Muscle of arm (tissue), 14 donors: ENCODE measurements around the gene HPD. TPM values are rescaled to one million over a fixed set of nuclear protein-coding genes. Genes with fewer than 3 reads are reported as not detected.
"Not testable (repeated sequence)": the region's sequence is repeated elsewhere in the genome, so short reads cannot be mapped to it uniquely, and the experiment has no call there.

Source experiments
- DNase-seq: peaks from one replicate; pipeline ENCODE4 v3.0.0-alpha.2; 2013
- long read RNA-seq, 11 donors: transcript quantifications; one replicate each; lab custom pipeline, GENCODE V29; 2026
- polyA plus RNA-seq, 12 donors: library from polyadenylated mRNA; unstranded; fragments of 120-200 nt; gene quantifications; one replicate each; pipeline ENCODE4 v1.2.1, GENCODE V29; 2013; ENCODE audit not compliant: insufficient read length in 12 of 12

HPD gene
- under 1 TPM in 5 of 12 donors, not detected in 7; 0.13 to 0.67 (median 0.22) TPM for polyA plus RNA-seq
- long read RNA-seq, donor 1 = 0 reads
- long read RNA-seq, donor 2 = 0 reads
- long read RNA-seq, donor 3 = 0 reads
- long read RNA-seq, donor 4 = 0 reads
- long read RNA-seq, donor 5 = 0 reads
- long read RNA-seq, donor 6 = 0 reads
- long read RNA-seq, donor 7 = 0 reads
- long read RNA-seq, donor 8 = 0 reads
- long read RNA-seq, donor 9 = 0 reads
- long read RNA-seq, donor 10 = 0 reads
- long read RNA-seq, donor 11 = 0 reads

DNA sequence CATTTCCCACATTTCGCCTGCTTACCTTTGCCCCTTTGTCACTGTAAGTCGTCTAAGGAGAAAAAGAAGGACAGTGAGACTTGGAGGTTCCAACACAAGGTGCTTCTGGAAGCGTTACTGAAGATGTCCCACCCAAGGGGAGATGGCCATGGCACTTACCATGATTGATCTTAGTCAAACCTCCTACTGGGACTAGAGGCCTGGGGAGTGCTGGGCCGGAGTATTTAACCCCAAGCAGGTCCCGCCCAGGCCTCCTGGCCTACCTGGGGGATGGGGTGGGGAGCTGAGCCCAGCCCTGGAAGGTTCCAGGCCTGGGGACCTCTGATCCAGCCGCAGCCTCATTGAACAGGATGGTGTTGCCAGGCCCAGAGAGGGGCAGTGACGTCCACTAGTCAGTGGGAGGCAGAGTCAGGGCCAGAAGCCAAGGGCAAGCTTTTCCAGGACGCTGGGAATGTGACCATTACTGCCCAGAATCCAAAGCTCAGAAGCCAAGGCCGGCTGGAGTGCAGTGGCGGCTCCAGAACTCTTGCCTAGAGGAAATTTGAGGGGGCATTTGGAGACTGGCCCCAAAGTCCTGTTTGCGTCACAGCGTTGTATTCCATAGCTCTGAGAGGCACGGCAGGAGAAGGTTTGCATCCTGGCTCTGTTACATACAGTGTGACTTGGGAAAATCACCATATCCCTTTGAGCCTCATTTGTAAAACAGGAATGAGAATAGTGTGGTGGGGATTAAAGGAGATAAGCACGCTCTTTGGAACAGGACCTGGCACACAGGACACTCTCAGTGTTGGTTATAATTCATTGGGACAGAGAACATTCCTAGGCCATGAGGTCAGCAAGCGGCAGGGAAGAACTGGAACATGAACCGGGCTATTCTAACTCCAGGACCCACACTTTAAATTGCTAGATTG is at the start of gene HPD:
Gene HPD (minus strand): TSS at position 198 of the 911 bp plus-strand sequence. CDS start 36 bp downstream, at position 162.
- peak; percentile 43 for DNase-seq

DNA sequence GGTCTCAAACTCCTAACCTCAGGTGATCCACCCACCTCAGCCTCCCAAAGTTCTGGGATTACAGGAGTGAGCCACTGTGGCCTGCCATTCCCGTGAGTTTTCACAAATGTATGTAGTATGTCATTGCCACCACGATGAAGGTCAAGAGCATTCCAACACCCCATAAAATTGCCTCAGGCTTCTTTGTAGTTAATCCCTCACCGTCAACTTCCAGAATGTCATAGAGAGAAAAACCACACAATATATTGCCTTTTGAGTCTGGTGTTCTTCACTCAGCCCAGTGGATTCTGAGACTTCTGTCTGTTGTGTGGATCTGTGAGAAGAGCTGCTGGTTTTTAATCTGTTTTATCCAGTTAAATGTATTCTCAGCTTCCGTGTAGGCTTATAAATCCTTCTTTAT is 47.1 kb upstream of the HPD start:
- no peak for DNase-seq

DNA sequence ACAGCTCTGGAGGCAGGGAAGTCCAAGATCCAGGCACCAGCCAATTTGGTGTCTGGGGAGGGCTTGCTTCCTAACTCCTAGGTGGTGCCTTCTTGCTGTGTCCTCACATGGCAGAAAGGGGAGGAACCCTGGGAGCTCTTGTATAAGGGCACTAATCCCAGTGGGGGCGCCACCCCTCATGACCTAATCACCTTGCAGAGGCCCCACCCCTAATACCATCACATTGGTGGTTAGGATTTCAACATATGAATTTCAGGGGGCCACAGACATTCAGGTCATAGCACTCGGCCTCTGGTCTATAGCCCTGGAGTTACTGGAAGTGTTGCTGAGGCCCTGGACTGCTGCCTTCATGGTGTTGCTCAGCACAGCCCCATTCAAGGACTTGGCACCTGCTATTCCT is 44.5 kb upstream of the HPD start:
- no peak for DNase-seq

DNA sequence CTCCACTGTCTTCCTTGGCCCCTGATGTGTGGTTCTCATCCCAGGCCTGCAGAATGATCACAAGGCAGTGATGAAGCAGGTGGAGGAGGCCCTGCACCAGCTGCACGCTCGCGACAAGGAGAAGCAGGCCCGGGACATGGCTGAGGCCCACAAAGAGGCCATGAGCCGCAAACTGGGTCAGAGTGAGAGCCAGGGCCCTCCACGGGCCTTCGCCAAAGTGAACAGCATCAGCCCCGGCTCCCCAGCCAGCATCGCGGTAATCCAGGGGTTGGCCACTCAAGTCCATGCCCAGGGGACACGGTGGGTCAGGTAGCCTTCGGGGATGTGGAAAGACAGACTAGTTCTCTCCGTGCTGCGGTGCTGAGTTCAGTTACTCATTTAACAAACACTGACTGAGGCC is 40.9 kb upstream of the HPD start:
- DNase-seq = no peak

DNA sequence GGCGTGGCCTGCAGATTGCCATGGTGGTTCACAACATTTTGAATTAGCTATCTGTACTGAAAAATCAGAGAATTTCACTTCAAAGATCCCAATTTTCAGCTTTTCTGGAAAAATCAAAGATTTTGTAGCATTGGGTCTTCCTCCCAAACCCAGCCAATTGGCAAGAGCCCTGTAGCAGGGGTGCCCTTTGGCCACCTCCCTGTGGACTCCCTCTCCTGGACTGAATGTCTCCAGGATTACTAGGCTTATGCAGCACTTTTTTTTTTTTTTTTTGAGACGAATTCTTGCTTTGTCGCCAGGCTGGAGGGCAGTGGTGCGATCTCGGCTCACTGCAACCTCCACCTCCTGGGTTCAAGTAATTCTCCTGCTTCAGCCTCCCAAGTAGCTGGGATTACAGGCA is 39.6 kb upstream of the HPD start:
- DNase-seq = no peak

DNA sequence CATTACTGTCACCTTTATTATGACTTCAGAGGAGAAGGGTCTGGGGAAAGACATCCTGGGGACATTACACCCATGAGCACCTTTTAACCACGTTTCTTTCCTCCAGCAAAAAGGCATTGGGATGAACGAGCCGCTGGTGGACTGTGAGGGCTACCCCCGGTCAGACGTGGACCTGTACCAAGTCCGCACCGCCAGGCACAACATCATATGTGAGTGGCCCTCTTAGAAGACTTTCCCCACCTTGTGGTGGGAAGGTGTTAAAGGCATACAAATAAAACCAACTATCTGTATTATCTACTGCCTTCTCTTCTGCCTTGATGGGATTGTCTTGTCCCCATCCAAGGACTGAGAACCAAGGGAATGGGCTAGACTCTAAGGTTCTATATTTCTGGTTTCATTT is 36.0 kb upstream of the HPD start:
- peak; percentile 28 for DNase-seq

DNA sequence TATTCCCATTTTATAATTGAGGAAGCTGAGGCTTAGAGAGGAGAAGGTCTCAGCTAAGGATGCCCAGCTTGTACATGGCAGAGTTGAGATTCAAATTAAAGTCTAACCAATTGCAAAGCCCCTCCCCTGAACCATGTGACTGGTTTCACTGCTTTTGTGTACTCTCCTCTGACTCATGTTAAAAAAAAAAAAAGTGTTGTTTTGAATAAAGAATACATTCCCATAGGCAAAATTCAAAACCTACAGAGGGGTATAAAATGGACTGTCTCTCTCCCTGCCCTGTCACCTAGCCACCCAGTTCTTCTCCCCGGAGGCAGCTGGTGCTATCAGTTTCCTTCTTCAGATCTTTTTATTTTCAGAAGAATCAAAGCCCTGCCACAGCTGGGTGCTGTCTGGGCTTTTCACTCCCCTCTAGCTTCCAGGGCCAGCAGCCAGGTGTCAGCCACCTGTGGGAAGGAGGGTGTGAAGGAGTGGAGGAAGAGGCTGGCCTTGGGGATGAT is 35.4 kb upstream of the HPD start:
- no peak for DNase-seq

DNA sequence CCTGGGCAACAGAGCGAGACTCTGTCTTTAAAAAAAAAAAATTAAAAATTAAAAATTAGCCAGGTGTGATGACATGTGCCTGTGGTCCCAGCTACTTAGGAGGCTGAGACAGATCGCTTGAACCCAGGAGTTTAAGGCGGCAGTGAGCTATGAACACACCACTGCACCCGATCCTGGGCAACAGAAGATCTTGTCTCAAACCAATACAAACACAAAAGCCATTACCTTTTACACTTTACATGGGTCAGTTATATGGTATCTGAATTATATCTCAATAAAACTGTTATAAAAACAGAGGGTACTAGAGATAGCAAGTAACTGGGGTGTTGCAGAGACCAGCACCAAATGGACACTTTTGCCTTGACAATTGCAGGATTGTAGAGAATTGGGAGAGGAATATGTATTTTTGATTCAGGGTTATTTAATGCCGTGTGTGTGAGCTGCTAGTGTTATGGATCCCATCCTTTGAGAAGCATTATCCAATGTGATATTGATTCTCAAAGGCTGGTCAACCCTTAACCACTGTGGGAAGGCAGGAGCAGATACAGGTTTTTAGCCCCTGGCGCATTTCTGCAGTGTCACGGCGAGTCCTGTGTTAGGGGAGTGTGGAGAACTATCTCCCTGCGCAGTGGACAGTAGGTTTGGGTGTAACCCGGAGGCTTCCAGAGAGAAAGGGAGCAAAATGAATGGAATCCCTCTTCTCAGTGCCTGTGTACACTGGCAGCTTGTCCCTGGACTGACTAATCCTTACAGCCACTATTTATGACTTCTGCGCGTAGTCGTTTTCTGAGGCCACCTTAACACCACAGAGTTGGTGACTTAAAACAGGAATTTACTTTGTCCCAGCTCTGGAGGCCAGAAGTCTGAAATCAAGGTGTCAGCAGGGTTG is 34.3 kb upstream of the HPD start:
- DNase-seq = no peak

DNA sequence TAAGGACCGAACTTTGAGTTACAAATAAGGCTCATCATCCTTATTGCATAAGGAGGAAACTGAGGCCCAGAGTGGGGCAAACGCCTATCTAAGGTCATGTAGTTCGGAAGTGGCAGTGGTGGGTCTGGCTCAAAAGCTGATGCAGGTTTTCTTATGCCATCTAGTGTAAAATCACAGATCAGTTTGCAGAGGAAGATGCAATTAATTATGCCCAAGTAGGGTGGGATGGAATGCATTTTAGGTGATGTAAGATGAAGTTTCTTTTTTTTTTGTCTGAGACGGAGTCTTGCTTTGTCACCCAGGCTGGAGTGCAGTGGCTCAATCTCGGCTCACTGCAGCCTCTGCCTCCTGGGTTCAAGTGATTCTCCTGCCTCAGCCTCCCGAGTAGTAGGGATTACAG is 31.0 kb upstream of the HPD start:
- DNase-seq = not testable (repeated sequence)

DNA sequence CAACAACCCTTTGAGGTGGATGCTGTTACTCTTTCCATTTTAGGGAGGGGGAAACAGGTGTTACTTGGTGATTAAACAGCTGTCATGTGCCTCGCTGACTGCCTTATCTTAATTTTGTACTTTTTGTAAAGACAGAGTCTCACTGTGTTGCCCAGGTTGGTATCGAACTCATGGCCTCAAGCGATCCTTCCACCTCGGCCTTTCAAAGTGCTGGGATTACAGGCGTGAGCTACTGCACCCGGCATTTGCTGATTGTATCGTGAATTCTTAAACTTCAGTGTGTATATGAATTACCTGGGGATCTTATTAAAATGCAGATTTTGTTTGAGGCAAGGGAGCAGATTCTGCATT is 30.6 kb upstream of the HPD start:
- no peak for DNase-seq

DNA sequence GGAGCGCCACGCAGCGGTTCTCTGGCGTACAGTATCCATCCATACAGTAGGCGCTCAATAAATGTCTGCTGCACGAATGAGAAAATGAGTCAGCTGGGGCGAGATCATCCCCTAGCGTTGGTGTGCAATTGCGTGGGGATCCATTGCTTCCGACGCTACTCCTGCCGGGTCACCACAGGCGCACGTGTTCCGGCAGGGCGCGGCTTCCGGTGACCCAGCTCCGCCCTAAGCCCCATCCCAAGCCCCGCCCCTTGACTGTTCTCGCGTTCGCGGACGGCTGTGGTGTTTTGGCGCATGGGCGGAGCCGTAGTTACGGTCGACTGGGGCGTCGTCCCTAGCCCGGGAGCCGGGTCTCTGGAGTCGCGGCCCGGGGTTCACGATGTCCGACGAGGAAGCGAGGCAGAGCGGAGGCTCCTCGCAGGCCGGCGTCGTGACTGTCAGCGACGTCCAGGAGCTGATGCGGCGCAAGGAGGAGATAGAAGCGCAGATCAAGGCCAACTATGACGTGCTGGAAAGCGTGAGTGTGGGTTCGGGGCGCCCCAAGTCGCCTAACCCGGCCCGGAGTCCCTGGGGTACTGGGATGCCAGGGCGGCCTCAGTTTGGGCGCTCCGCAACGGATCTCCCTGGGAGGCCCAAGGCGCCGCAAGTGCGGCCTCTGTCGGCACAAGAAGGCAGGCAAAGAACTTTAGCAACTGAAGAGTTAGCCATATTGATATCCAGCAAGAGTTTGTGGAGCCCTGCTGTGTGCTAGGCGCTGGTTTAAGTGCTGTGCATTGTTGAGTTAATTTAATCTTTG is 30.0 kb upstream of the HPD start, which contains the start of gene PSMD9:
Gene PSMD9 (plus strand): TSS at position 313 of the 796 bp plus-strand sequence. CDS start 67 bp downstream, at position 380.
- DNase-seq = peak; percentile 98

DNA sequence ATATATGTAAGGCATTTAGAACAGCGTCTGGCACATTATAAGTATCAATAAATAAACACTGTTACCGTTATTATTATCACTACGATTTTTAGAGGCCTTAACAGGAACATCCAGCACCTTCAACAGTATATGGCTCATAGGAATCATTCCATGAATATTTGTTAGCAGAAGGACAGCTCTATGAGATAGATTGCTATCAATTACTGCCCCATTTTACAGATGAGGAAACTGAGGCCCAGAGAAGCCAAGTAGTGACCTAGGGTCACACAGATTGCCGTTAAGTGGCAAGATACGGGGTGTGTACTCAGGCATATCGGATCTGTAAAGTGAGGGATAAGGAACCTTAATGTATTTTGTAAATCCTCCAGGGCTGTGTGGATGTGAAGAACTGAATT is 29.4 kb upstream of the HPD start:
- DNase-seq = no peak

DNA sequence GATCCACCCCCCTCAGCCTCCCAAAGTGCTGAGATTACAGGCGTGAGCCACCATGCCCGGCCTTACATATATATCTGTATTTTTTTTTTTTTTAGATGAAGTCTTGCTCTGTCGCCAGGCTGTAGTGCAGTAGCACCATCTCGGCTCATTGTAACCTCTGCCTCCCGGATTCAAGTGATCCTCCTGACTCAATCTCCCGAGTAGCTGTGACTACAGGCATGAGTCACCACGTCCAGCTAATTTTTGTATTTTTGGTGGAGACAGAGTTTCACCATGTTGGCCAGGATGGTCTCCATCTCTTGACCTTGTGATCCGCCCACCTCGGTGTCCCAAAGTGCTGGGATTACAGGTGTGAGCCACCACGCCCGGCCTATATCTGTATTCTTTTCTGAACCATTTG is 26.5 kb upstream of the HPD start:
- not testable (repeated sequence) for DNase-seq

DNA sequence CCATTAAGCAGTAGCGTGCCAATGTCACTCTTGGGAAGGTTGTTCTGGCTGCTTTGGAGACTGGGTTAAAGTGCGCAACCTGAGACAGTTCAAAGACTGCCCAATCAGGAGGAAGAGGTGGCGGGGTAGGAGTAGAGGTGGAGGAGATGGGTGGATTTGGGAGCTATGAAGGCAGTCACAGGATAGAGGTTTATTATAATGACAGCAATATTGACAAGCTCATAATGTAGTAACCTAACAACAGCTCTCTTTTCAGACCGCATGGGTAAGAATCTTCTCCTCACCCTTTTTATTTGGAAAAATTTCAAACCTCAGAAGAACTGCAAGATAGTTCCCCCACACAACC is 24.6 kb upstream of the HPD start:
- no peak for DNase-seq

DNA sequence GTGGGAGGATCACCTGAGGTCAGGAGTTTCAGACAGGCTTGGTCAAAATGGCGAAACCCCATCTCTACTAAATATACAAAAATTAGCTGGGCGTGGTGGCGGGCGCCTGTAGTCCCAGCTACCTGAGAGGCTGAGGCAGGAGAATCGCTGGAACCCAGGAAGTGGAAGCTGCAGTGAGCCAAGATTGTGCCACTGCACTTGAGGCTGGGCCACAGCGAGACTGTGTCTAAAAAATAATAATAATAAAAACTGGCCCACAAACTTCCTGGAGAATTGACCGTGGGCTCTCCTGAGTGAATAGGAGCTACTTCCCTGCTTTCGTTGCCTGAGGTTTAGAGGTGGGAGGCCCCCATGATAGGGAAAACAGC is 17.4 kb upstream of the HPD start:
- DNase-seq = not testable (repeated sequence)

DNA sequence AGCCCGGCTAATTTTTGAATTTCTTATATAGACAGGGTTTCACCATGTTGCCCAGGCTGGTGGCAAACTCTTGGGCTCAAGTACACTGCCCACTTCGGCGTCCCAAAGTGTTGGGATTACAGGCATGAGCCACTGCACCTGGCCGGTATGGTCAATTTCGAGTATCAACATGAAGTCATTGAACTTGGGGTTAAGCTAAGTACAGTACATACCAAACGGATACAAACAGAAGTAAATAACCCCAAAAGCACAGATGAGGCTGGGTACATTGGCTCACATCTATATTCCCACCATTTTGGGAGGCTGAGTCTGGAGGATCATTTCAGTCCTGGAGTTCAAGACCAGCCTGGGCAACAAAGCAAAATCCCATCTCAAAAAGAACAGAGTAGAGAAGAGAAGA is 16.9 kb upstream of the HPD start:
- no peak for DNase-seq

DNA sequence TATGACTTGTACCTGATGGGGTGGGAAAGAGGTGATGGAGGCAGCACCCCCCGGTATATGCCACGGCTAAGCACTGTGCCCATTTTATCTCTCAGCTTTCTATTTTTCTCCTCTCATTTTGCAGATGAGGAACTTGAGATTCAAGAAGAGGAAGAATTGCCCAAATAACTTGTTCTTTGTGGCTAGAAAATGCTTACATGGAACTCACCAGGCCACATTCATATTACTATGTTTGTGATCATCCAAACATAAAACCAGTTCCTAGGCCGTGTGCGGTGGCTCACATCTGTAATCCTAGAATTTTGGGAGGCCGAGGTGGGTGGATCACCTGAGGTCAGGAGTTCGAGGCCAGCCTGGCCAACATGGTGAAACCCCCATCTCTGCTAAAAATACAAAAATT is 15.4 kb upstream of the HPD start:
- no peak for DNase-seq

DNA sequence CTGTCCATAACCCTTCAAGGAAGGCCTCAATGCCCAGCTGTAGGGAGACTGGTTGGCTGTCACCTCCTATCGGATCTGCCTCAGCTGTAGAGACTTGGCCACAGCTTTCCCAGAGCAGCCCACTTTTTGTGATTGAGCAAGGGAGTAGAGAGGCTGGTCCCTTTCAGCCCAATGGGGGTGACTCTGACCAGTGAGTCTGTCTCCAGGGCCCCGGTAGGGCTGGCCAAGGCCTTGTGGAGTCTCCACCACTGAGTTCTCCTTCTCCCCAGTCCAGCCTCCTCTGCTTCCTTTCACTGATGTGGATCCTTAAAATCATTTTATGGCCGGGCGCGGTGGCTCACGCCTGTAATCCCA is 14.5 kb upstream of the HPD start:
- DNase-seq = no peak

DNA sequence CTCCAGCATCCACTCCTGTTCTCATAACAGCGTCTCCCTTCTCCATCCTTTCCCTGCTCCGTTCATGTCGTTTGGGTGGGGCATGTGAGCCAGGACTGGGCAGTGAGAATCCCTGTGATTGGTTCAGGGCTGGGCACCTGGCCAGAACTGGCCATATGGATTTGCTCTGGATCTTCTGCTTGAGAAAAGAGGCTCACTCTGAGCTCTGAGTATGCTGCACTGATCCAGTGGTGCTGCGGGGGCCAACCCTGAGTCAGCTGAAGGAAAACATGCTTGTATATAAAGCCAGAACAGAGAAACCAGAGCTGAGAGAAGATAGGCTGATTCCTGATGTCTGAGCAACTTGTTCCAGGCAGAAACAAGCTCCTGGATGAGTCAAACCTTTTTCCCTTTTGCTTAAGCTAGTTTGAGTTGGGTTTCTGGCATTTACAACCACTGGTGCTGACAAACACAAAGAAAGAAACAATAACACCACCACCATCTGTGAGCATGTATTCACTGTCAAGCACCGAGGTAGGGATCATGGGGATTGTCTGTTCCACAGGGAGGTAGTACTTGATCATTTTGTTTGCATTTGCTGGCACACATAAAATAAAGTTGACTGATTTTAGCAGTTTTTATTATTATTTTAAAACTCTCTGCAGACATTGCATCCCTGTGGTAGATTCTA is 14.0 kb upstream of the HPD start:
- DNase-seq = peak; percentile 71

DNA sequence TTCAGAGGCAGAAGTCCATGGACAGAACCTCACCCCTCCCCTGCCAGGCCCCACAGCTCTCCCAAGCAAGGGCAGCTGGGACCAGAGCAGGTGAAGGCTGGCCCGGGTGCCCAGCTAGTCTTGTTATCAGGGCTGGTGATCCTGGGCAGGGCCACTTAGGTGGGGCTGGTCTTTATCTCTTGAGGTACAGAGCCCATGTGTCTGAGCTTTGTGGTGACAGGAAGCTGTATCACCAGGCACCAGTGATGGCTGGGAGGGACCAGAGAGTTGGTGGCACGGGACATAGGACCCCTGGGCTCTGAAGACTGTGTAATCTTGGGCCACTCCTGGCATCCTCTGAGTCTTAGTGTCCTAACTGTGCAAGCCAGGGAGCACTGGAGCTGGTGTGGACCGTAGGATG is 12.8 kb upstream of the HPD start:
- no peak for DNase-seq

DNA sequence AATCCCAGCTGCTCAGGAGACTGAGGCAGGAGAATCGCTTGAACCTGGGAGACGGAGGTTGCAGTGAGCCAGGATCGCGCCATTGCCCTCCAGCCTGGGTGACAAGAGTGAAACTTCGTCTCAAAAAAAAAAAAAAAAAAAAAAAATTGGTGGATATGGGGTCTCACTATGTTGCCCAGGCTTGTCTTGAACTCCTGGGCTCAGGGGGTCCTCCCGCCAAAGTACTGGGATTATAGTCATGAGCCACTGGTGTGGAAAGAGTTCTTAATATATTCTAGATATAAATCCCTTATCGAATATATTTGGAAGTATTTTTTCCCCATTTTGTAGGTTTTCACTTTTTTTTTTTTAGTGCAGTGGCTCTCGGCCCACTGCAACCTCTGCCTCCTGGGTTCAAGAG is 10.6 kb upstream of the HPD start:
- not testable (repeated sequence) for DNase-seq
